ENCODE measurements around the gene LZIC. TPM values are rescaled to one million over a fixed set of nuclear protein-coding genes. Genes with fewer than 3 reads are reported as not detected.

The LZIC gene
- total RNA-seq, 1 donor from 2014 or later = 24.8 TPM

GRCh38 chr1:9910423-9911178 lies 32.6 kb downstream of the LZIC start:
- intact Hi-C loops (cut with micrococcal nuclease) = loop anchor here (1.0 to 2.0 kb wide), 7 partner anchors 33 to 564 kb away; partner anchors contain the start of genes LZIC, NMNAT1, PEX14 and SLC25A33

DNA sequence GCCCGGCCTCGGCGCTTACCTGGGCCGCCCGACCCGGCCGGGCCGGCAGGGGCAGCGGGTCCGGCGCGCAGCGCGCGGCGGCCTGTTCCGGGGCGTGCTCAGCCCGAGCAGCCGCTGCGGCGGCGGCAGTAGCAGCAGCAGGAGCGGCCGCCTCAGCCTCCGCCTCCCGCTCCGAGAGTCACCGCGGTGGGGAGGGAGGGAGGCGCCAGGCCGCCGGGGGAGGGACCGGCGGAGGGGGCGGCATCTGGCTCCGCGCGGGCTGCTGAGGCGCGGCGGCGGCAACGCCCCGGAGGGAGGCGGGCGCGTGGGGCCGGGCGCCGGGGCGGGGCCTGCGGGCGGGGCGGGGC lies 33.1 kb downstream of the LZIC start, which contains the start of gene CTNNBIP1:
Gene CTNNBIP1, minus strand, starts transcription at position 194 of the 347 bp plus-strand sequence. CDS start 38,205 bp downstream, outside the sequence.
- intact Hi-C loops (cut with micrococcal nuclease) = loop anchor here (1.0 to 2.0 kb wide), 7 partner anchors 33 to 565 kb away; partner anchors contain the start of genes LZIC, NMNAT1, PEX14 and SLC25A33

DNA sequence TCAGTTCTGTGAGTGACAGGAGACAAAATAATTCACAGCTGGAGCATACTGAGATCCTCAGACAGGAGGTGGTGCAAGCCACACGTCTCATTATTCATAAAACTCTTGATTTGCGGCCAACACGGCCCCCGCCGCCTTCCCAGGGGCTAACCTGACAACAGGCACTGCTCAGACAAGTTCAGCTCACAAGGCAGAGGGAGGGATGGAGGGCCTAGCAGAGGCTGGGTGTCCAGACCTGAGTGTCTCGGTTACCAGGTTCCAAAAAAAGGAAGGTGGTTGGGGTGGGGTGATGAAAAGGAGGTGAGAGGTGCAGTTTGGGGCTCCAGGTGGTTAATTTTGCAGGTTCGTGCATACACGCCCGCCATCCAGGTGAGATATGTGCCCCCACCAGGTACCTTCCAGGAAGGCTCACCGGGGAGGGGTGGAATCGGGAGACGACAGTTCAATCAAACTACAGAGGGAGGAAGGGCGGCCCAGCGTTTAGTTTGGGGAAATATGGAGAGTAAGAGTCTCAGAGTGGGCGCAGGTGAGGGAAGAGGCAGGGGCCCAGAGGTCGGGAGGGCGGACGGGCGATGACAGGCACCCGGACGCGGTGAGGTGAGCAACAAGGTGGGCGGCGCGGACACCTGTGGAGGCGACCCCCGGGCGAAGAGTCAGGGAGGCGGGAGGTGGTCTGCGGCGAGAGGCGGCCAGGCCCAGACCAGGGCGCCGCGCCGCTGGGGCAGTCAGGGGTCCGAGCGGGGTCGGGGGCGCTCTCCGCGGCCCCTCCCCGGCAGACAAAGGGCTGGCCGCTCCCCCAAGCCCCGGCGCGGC lies 33.8 kb downstream of the LZIC start:
- intact Hi-C loops (cut with micrococcal nuclease) = loop anchor here (1.0 to 2.0 kb wide), 7 partner anchors 34 to 565 kb away; partner anchors contain the start of genes LZIC, NMNAT1, PEX14 and SLC25A33

GRCh38 chr1:9908871-9909233 lies 34.3 kb downstream of the LZIC start:
- intact Hi-C loops (cut with micrococcal nuclease) = no loop called here

GRCh38 chr1:9907441-9907840 lies 35.8 kb downstream of the LZIC start:
- intact Hi-C loops (cut with micrococcal nuclease) = no loop called here

DNA sequence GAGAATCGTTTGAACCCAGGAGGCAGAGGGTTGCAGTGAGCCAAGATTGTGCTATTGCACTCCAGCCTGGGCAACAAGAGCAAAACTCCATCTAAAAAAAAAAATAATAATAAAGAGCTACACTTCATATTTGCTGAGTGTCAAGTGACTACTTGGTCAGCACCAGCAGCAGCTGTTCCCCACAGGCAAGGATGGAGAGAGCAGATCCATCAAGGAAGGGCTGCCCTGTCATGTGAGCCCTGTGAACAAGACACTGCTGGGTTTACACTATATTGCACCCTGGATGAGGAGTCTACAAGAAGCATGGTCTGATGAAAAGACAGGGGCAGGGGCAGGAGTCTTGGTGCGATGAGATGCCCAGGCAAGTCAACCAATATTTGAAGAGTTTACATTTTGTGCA lies 36.7 kb downstream of the LZIC start:
- intact Hi-C loops (cut with micrococcal nuclease) = no loop called here

GRCh38 chr1:9905010-9905409 lies 38.2 kb downstream of the LZIC start:
- intact Hi-C loops (cut with micrococcal nuclease) = no loop called here

DNA sequence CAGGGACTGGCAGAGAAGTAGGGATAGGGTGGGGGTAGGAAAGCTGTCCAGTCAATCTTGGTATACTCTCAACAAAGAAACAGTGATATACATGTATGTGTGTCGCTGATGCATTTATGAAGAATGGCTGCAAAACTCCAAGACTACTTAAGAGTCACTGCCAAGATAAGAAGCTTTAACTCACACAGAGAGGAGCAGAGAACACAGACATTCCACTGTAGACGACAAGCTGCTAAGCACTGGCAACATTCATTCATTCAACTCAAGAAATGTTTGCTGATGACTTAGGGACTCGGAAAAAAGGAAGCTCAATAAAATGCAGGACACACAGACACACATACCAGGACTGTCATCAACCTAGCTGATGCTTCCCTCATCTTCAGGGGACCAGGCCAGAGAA lies 38.6 kb downstream of the LZIC start:
- intact Hi-C loops (cut with micrococcal nuclease) = no loop called here

GRCh38 chr1:9903801-9904527 lies 39.2 kb downstream of the LZIC start:
- intact Hi-C loops (cut with micrococcal nuclease) = no loop called here

GRCh38 chr1:9902060-9902452 lies 41.1 kb downstream of the LZIC start:
- intact Hi-C loops (cut with micrococcal nuclease) = no loop called here

DNA sequence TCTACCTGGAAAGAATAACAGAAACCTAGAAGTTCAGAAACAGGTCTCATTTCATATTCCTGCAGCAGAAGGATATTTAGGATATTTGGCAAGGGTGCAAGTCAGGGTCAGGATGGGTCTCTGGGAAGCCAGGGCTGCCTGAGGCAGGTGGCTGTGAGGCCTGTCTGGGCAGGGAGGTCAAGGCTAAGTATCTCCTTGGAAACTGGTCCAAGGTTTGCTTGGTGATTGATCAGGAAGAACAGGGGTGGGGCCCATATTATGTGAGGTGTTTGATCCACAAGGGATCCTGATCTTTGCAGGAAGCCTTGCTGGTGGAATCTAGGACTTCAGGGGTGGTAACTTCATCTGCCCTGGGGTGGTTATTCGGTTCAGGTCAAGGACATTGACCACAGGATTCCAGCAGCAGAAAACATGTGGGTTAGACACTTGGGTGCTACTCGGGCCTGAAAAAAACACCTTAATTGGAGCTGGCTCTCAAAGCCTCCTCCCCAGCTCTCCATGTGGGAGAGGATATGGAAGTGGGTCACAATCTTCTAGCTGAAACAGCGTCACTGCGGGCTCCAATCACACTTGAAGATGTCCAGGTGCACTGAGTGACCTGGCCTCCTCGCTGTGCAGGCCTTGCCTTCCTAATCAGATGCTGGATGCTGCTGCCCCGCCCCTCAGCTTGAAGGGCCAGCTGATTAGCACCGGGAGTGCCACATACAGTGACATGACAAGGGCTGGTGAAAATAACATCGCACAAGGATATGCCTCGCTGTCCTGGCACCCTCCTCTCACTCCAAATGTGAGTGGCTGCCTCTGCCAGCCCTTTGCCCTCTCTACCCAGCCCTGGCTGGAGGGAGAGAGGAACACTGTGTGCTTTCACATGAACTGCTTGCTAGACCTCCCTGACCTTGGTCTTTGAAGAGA lies 41.8 kb downstream of the LZIC start:
- intact Hi-C loops (cut with micrococcal nuclease) = no loop called here

DNA sequence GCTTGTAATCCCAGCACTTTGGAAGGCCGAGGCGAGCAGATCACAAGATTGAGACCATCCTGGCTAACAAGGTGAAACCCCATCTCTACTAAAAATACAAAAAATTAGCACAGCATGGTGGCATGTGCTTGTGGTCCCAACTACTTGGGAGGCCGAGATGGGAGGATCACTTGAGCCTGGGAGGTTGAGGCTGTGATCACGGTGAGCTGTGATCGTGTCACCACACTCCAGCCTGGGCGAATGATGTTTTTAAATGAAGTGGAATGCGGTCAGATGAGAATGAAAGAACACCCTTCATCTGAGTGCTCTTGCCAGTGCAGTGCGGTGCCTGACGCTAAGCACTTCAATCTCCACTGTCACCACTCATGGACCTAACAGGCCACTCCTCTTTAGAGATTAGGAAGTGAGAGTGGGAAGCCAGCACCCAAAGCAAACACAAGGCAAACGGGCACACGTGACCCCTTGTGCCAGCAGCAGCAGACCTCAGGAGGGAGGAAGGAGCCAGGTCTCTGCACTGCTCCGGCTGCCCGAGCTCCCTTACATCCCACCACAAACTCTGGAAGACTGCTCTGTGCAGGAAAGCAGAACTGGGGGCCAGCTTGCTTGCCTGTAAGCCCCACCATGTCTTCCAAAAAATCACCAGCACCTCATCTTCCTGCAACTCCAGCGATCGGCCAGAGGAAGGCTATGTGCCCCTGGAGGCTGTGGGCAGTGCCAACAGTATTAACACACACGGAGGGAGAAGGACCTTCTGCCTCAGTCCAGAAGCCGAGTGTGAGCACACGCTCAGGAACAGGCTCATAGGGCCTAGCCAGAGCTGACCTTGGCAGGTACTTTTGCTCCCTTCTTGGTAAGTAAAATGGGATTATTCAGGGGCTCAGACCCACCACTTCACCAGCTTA lies 42.8 kb downstream of the LZIC start:
- intact Hi-C loops (cut with micrococcal nuclease) = no loop called here

DNA sequence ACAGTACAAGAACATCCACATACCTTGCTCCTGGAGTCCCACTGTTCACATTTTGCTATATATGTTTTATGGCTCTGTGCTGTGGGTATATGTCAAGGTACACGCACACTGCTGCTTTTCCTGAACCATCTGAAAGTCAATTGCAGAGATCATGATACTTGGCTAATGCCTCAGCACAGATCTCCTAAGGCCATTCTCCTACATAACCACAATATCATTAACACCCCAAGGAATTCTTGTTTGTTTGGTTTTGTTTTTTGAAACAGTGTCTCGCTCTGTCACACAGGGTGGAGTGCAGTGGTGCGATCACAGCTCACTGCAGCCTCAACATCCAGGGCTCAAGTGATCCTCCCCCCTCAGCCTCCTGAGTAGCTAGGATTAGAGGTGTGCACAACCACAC lies 49.1 kb downstream of the LZIC start:
- intact Hi-C loops (cut with micrococcal nuclease) = no loop called here

DNA sequence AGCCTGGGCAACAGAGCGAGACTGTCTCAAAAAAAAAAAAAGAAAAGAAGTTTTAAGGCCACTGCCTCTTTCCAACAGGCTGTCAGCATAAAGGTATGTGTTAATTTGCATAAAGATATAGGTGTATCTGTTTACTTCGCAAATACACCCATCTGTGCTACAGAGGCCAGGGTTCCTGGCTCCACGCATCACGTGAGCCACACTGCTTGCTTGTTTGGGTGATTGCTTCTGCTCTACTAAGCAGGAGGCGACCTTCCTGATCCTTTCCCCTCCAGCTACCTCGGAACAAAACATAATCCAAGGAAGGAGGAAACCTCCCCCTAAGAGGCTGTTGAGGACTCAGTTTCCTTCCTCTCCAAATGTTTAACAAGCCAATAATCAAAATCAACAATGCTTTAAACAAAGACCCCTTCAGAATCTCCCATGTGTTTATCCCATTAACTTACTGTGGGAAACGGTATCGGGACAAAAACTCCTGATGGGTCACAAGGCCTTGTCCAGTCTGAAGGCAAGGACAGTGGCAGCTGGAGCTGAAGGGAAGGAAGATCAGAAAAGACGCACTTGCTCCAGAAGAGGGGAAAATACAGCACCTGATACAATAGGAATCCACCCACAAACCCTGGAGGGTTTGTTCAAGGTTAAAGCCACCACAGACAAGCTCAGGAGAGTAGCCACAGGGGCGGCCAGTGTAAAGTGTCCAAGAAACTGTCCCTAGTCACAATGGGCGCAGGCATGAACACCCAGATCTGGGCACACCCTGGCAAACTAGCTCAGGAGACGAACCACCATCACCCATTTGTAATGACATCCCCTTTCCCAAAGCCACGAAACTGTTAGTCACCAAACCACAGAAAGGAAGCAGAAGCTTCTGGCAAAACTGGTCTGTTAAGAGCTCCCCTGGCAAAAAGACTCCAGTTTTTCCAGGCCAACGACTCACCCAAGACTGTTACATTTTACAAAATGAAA lies 50.3 kb downstream of the LZIC start:
- intact Hi-C loops (cut with micrococcal nuclease) = no loop called here

DNA sequence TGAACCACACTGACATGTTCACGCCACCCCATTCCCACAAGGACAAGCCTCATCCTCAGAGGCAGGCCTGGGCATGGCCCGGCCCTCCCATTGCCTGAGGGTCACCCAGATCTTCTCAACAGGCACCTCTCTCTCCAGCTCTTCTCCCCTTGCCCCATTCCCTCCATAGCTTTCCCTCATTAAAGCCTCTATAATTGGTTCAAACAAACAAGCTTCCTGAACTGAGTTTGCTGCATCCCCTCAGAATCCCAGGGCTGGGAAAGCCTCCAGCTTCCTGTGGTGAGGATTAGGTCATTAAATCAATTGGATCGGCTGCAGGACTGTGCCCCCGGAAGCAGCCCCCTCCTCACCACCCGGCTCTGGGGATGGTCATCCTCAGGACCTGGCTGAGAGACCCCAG lies 52.0 kb downstream of the LZIC start:
- intact Hi-C loops (cut with micrococcal nuclease) = no loop called here

- intact Hi-C loops (cut with micrococcal nuclease) = no loop called here
Observed at GRCh38 chr1:9890224-9890731, 52.9 kb downstream of the LZIC start.

- intact Hi-C loops (cut with micrococcal nuclease) = no loop called here
Observed at GRCh38 chr1:9889411-9889810, 53.8 kb downstream of the LZIC start.

DNA sequence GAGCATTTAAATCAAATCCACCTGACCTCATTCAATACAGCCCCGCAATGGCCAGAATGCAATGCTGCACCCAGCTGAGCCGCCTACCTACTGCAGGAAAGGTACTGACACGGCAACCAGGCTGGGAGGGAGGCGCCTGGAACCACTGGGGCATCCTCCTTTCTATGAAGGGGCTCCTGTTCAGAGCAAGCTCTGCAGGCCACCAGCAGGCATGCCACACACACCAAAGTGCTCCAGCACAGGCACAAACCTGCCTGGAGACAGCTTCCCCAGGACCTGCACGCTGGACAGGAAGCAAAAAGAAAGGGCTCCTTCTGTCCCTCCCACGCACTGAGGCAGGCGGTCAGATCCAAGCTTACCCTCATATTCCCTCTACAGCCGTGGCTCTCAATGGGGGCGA lies 54.3 kb downstream of the LZIC start:
- intact Hi-C loops (cut with micrococcal nuclease) = no loop called here
